ENCODE data around the gene A2ML1.

- TF ChIP-seq POLR2AphosphoS5 (IDR thresholded peaks at IDR 0.05) (no peak), POLR2A (IDR thresholded peaks at IDR 0.05) (no peak)
- TF ChIP-seq, protein P1, sequence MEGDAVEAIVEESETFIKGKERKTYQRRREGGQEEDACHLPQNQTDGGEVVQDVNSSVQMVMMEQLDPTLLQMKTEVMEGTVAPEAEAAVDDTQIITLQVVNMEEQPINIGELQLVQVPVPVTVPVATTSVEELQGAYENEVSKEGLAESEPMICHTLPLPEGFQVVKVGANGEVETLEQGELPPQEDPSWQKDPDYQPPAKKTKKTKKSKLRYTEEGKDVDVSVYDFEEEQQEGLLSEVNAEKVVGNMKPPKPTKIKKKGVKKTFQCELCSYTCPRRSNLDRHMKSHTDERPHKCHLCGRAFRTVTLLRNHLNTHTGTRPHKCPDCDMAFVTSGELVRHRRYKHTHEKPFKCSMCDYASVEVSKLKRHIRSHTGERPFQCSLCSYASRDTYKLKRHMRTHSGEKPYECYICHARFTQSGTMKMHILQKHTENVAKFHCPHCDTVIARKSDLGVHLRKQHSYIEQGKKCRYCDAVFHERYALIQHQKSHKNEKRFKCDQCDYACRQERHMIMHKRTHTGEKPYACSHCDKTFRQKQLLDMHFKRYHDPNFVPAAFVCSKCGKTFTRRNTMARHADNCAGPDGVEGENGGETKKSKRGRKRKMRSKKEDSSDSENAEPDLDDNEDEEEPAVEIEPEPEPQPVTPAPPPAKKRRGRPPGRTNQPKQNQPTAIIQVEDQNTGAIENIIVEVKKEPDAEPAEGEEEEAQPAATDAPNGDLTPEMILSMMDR (IDR thresholded peaks at IDR 0.05): no peak
Measured at GRCh38 chr12:8780389-8780788, 42.0 kb upstream of the A2ML1 start.
